HepG2 (cell line): ENCODE measurements around the gene ANKRD11. TPM values are rescaled to one million over a fixed set of nuclear protein-coding genes. Genes with fewer than 3 reads are reported as not detected.

Source experiments
- CENPT ChIP-seq: sonication (generic); formaldehyde crosslinking; IDR thresholded peaks from 2 replicates; pipeline ENCODE4 v1.8.0; 2022; ENCODE audit warnings: low read depth, mild to moderate bottlenecking, moderate library complexity, missing genetic modification reagents
- CREB1 ChIP-seq, 2 experiments: fragments of 450-650 bp in 1 of 2; IDR thresholded peaks; 2 replicates each; pipeline ENCODE4 v1.6.1; 2016 to 2017; ENCODE audit warnings: control low read depth in 1 of 2, mild to moderate bottlenecking in 1 of 2, missing compliant biosample characterization in 1 of 2, missing genetic modification characterization in 1 of 2
- CREM ChIP-seq, 2 experiments: sonication (generic) in 1 of 2; formaldehyde crosslinking in 1 of 2; IDR thresholded peaks; 2 replicates each; pipeline versions ENCODE4 v1.4.0 to v1.6.1; 2016 to 2020; ENCODE audit warnings: antibody characterized with exemption in 1 of 2, mild to moderate bottlenecking in 1 of 2, missing genetic modification reagents in 1 of 2
- ESRRA ChIP-seq: sonication (generic); formaldehyde crosslinking; IDR thresholded peaks from 2 replicates; pipeline ENCODE4 v1.5.1; 2020; ENCODE audit warnings: mild to moderate bottlenecking, low read depth, missing genetic modification reagents
- FOSL1 ChIP-seq: sonication (generic); formaldehyde crosslinking; IDR thresholded peaks from 2 replicates; pipeline ENCODE4 v1.9.0; 2021; ENCODE audit warnings: missing genetic modification reagents, borderline replicate concordance
- GATAD2A ChIP-seq: IDR thresholded peaks from 2 replicates; pipeline ENCODE4 v1.6.1; 2016
- GFI1 ChIP-seq: sonication (generic); formaldehyde crosslinking; IDR thresholded peaks from 2 replicates; pipeline ENCODE4 v1.5.0; 2020; ENCODE audit warnings: missing genetic modification reagents, mild to moderate bottlenecking, borderline replicate concordance
- NR2C2 ChIP-seq: sonication (generic); formaldehyde crosslinking; IDR thresholded peaks from 2 replicates; pipeline ENCODE4 v1.4.0; 2020; ENCODE audit warnings: missing genetic modification reagents, mild to moderate bottlenecking, moderate library complexity, borderline replicate concordance
- RARA ChIP-seq: IDR thresholded peaks from 2 replicates; pipeline ENCODE4 v1.6.1; 2016; ENCODE audit warnings: missing genetic modification reagents, missing compliant biosample characterization
- ZFX ChIP-seq: sonication (generic); formaldehyde crosslinking; IDR thresholded peaks from 2 replicates; pipeline ENCODE4 v1.4.0; 2020; ENCODE audit warnings: mild to moderate bottlenecking, low read depth, missing genetic modification reagents, moderate library complexity
- ZNF136 ChIP-seq: sonication (generic); formaldehyde crosslinking; IDR thresholded peaks from 2 replicates; pipeline ENCODE4 v1.8.1; 2022; ENCODE audit warnings: low read depth, mild to moderate bottlenecking, moderate library complexity, missing genetic modification reagents
- ZNF230 ChIP-seq: sonication (generic); formaldehyde crosslinking; IDR thresholded peaks from 2 replicates; pipeline ENCODE4 v1.4.0; 2020; ENCODE audit warnings: mild to moderate bottlenecking, missing genetic modification reagents
- ZNF234 ChIP-seq: sonication (generic); formaldehyde crosslinking; conservative IDR thresholded peaks from 2 replicates; pipeline ENCODE4 v1.5.1; 2020; ENCODE audit warnings: mild to moderate bottlenecking, missing genetic modification reagents
- ZNF264 ChIP-seq: sonication (generic); formaldehyde crosslinking; IDR thresholded peaks from 2 replicates; pipeline ENCODE4 v1.4.0; 2020; ENCODE audit warnings: missing genetic modification reagents
- ZNF382 ChIP-seq: sonication (generic); formaldehyde crosslinking; IDR thresholded peaks from 2 replicates; pipeline ENCODE4 v1.5.0; 2020; ENCODE audit warnings: missing genetic modification reagents, mild to moderate bottlenecking, borderline replicate concordance
- ZNF530 ChIP-seq: sonication (generic); formaldehyde crosslinking; IDR thresholded peaks from 2 replicates; pipeline ENCODE4 v1.5.0; 2020; ENCODE audit warnings: low read depth, mild to moderate bottlenecking, missing genetic modification reagents
- ZNF7 ChIP-seq: IDR thresholded peaks from 2 replicates; pipeline ENCODE4 v1.6.1; 2016; ENCODE audit warnings: missing biosample characterization, missing genetic modification reagents
- ZNF709 ChIP-seq: sonication (generic); formaldehyde crosslinking; IDR thresholded peaks from 2 replicates; pipeline ENCODE4 v1.5.0; 2020; ENCODE audit warnings: mild to moderate bottlenecking, missing genetic modification reagents
- ZNF777 ChIP-seq: sonication (generic); formaldehyde crosslinking; IDR thresholded peaks from 2 replicates; pipeline ENCODE4 v1.4.0; 2020; ENCODE audit warnings: missing genetic modification reagents
- ZNF883 ChIP-seq: sonication (generic); formaldehyde crosslinking; IDR thresholded peaks from 2 replicates; pipeline ENCODE4 v1.5.1; 2020; ENCODE audit warnings: mild to moderate bottlenecking, missing genetic modification reagents; ENCODE audit errors: not compliant biosample characterization
- polyA plus RNA-seq, 8 experiments: library from polyadenylated mRNA; depleted of rRNA in 3 of 8; stranded (reverse) in 7 of 8; unstranded in 1 of 8; fragments of >200 nt; fragmentation: Illumina TruSeq in 4 of 8; extraction: Trizol in 4 of 8; gene quantifications; 2 replicates each; pipeline versions ENCODE4 v1.2.1 to v1.2.3, GENCODE V29; 2011 to 2016; ENCODE audit warnings: low read depth in 4 of 8, missing spikeins in 1 of 8, mixed read lengths in 1 of 8; ENCODE audit not compliant: insufficient read depth in 1 of 8
- total RNA-seq, 5 experiments: library from RNA; depleted of rRNA; stranded (reverse); fragments of >200 nt; fragmentation: Illumina TruSeq; extraction: Trizol; gene quantifications; 2 replicates each; pipeline ENCODE4 v1.2.3, GENCODE V29; 2016; ENCODE audit warnings: low read depth in 1 of 5
- TF ChIP-seq, protein P1 (sequence below): sonication (generic); formaldehyde crosslinking; IDR thresholded peaks from 2 replicates; pipeline ENCODE4 v1.4.0; 2020; ENCODE audit warnings: missing genetic modification reagents; ENCODE audit errors: not compliant biosample characterization
- TF ChIP-seq, protein P2 (sequence below): sonication (generic); formaldehyde crosslinking; IDR thresholded peaks from 2 replicates; pipeline ENCODE4 v1.4.0; 2020; ENCODE audit warnings: mild to moderate bottlenecking, missing genetic modification reagents
- TF ChIP-seq, protein P3 (sequence below): sonication (generic); formaldehyde crosslinking; IDR thresholded peaks from 2 replicates; pipeline ENCODE4 v1.8.1; 2023; ENCODE audit warnings: mild to moderate bottlenecking, moderate library complexity, missing genetic modification reagents
- TF ChIP-seq, protein P4 (sequence below): sonication (generic); formaldehyde crosslinking; IDR thresholded peaks from 2 replicates; pipeline ENCODE4 v1.4.0; 2020; ENCODE audit warnings: mild to moderate bottlenecking, low read depth, missing genetic modification reagents
- TF ChIP-seq, protein P5 (sequence below): sonication (generic); formaldehyde crosslinking; IDR thresholded peaks from 2 replicates; pipeline ENCODE4 v1.4.0; 2020; ENCODE audit warnings: missing genetic modification reagents

The ANKRD11 gene
- total and polyA plus RNA-seq, 2 of the 13 experiments (the other 11 are each of a cell fraction or from before 2014, with no cell fraction given) = 21.4 to 38.4 TPM

DNA sequence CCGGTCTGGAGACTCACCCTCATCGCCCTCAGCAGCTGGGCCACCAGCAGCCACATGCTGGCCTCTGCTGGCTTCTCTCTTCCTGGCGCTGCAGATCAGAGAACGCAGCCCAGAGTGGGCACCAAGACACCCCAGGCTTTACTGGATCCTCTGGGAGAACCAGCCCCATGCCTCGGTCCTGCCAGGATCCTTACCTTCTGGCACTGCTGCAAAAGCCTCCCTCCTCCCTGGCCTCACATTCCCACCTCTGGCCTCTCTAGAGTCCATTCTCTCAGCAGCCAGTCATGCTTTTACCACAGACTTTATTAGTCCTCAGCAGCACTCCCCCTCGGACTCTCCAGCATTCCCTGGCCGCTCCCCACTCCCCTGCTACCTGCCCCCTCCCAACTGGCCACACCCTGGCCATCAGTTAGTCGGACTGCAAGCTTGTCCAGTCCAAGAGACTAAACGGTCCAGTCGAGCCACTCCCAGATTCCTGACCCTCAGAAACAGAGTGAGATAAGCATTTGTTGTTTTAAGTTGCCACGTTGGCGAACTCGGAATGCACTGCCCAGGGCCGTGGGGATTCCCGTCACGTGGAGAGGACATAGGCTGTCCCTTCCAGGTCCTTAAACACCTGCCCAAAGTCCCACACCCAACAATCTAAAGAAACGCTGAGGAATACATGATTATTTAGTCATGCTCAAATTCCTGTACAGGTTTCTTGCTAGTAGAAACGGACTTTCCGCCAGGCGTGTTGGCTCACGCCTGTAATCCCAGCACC lies 11.9 kb upstream of the ANKRD11 start (continued):
- TF ChIP-seq CREM (IDR thresholded peaks at IDR 0.05) (no peak), CREM (CRISPR knock-in tag; IDR thresholded peaks at IDR 0.05) (no peak), CREB1 (IDR thresholded peaks at IDR 0.05) (no peak), CREB1 (CRISPR knock-in tag; IDR thresholded peaks at IDR 0.05) (no peak), ESRRA (CRISPR knock-in tag) (no peak), ZNF136 (CRISPR knock-in tag) (no peak), ZNF382 (CRISPR knock-in tag) (no peak), ZNF709 (CRISPR knock-in tag) (no peak), ZNF530 (CRISPR knock-in tag) (no peak), GFI1 (CRISPR knock-in tag) (no peak), ZNF777 (CRISPR knock-in tag) (no peak), ZNF883 (CRISPR knock-in tag) (no peak), FOSL1 (CRISPR knock-in tag) (no peak), ZNF234 (no peak), GATAD2A (CRISPR knock-in tag) (no peak), RARA (CRISPR knock-in tag) (peak; percentile 37; the same call in 1 of the 2 replicates), CENPT (CRISPR knock-in tag) (no peak), NR2C2 (CRISPR knock-in tag) (no peak), ZNF7 (no peak), ZNF264 (CRISPR knock-in tag) (no peak), ZNF230 (CRISPR knock-in tag) (no peak), ZFX (CRISPR knock-in tag) (0 out of 2 replicates have a peak, but pooled peaks have one; percentile 30)
- TF ChIP-seq, protein P1, sequence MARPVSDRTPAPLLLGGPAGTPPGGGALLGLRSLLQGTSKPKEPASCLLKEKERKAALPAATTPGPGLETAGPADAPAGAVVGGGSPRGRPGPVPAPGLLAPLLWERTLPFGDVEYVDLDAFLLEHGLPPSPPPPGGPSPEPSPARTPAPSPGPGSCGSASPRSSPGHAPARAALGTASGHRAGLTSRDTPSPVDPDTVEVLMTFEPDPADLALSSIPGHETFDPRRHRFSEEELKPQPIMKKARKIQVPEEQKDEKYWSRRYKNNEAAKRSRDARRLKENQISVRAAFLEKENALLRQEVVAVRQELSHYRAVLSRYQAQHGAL (CRISPR knock-in tag) = no peak
- TF ChIP-seq, protein P2, sequence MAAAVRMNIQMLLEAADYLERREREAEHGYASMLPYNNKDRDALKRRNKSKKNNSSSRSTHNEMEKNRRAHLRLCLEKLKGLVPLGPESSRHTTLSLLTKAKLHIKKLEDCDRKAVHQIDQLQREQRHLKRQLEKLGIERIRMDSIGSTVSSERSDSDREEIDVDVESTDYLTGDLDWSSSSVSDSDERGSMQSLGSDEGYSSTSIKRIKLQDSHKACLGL = no peak
- TF ChIP-seq, protein P3, sequence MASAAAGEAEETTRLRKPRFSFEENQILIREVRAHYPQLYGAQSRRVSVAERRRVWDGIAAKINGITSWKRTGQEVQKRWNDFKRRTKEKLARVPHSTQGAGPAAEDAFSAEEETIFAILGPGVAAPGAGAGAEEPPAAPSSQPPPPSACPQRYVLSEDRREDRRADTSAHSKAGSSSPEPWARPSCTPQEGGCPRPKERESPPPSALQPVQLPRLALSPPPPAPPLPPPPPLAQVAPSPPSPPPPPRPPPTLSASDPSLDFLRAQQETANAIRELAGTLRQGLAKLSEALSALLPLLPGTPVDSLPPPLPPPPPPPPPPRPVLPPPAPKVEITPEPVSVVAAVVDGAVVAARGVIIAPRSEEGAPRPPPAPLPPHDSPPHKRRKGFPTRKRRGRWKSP (CRISPR knock-in tag) = no peak
- TF ChIP-seq, protein P4, sequence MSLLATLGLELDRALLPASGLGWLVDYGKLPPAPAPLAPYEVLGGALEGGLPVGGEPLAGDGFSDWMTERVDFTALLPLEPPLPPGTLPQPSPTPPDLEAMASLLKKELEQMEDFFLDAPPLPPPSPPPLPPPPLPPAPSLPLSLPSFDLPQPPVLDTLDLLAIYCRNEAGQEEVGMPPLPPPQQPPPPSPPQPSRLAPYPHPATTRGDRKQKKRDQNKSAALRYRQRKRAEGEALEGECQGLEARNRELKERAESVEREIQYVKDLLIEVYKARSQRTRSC (CRISPR knock-in tag) = no peak
- TF ChIP-seq, protein P5, sequence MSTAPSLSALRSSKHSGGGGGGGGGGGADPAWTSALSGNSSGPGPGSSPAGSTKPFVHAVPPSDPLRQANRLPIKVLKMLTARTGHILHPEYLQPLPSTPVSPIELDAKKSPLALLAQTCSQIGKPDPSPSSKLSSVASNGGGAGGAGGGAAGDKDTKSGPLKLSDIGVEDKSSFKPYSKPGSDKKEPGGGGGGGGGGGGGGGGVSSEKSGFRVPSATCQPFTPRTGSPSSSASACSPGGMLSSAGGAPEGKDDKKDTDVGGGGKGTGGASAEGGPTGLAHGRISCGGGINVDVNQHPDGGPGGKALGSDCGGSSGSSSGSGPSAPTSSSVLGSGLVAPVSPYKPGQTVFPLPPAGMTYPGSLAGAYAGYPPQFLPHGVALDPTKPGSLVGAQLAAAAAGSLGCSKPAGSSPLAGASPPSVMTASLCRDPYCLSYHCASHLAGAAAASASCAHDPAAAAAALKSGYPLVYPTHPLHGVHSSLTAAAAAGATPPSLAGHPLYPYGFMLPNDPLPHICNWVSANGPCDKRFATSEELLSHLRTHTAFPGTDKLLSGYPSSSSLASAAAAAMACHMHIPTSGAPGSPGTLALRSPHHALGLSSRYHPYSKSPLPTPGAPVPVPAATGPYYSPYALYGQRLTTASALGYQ (CRISPR knock-in tag) = no peak
